ENCODE data around the gene ITSN1.
"Not testable (repeated sequence)": the region's sequence is repeated elsewhere in the genome, so short reads cannot be mapped to it uniquely, and the experiment has no call there.

The ITSN1 gene

GRCh38 chr21:33844890-33845205, 202.5 kb downstream of the ITSN1 start:
- DNase-seq = no peak

- DNase-seq = no peak
Observed at GRCh38 chr21:33846141-33846540, 203.8 kb downstream of the ITSN1 start.

- DNase-seq = no peak
Observed at GRCh38 chr21:33847588-33848248, 205.4 kb downstream of the ITSN1 start.

- DNase-seq = no peak
Observed at GRCh38 chr21:33848249-33848953, 206.1 kb downstream of the ITSN1 start.

GRCh38 chr21:33849834-33850233, 207.5 kb downstream of the ITSN1 start:
- DNase-seq = no peak

- DNase-seq = no peak
Observed at GRCh38 chr21:33850401-33850800, 208.1 kb downstream of the ITSN1 start.

- DNase-seq = no peak
Observed at GRCh38 chr21:33850985-33851384, 208.7 kb downstream of the ITSN1 start.

GRCh38 chr21:33852485-33852884, 210.2 kb downstream of the ITSN1 start:
- no peak for DNase-seq

- DNase-seq = no peak
Observed at GRCh38 chr21:33854604-33855003, 212.3 kb downstream of the ITSN1 start.

GRCh38 chr21:33855190-33855589, 212.9 kb downstream of the ITSN1 start:
- no peak for DNase-seq

- DNase-seq = no peak
Observed at GRCh38 chr21:33856893-33857527, 214.7 kb downstream of the ITSN1 start.

GRCh38 chr21:33857846-33858666, 215.8 kb downstream of the ITSN1 start:
- no peak for DNase-seq

- no peak for DNase-seq
Observed at GRCh38 chr21:33858667-33859372, 216.5 kb downstream of the ITSN1 start.

- DNase-seq = no peak
Observed at GRCh38 chr21:33859373-33860102, 217.2 kb downstream of the ITSN1 start.

- no peak for DNase-seq
Observed at GRCh38 chr21:33860332-33860879, 218.1 kb downstream of the ITSN1 start.

- DNase-seq = no peak
Observed at GRCh38 chr21:33861125-33861524, 218.8 kb downstream of the ITSN1 start.

- DNase-seq = not testable (repeated sequence)
Observed at GRCh38 chr21:33863191-33863590, 220.9 kb downstream of the ITSN1 start.

GRCh38 chr21:33864150-33864549, 221.8 kb downstream of the ITSN1 start:
- DNase-seq = no peak

- no peak for DNase-seq
Observed at GRCh38 chr21:33865176-33865575, 222.9 kb downstream of the ITSN1 start.

GRCh38 chr21:33865996-33866575, 223.8 kb downstream of the ITSN1 start:
- DNase-seq = no peak

GRCh38 chr21:33866826-33867225, 224.5 kb downstream of the ITSN1 start:
- no peak for DNase-seq
